A673 (cell line): ENCODE data around the gene YOD1.

Experiments used
- EZH2 ChIP-seq: fragments of 200-600 bp; sonication (generic); IDR thresholded peaks from 2 replicates; pipeline ENCODE4 v1.6.1; 2017; ENCODE audit warnings: borderline replicate concordance, low read depth, mild to moderate bottlenecking, mixed read lengths, antibody characterized with exemption, low read length; ENCODE audit not compliant: poor library complexity, severe bottlenecking
- TF ChIP-seq, protein P1 (sequence below): fragments of 300-800, 200-600 bp; sonication (generic); conservative IDR thresholded peaks from 2 replicates; pipeline ENCODE4 v1.5.1; 2017; ENCODE audit warnings: low read depth, mild to moderate bottlenecking, antibody characterized with exemption, low read length, moderate library complexity, mixed read lengths

DNA sequence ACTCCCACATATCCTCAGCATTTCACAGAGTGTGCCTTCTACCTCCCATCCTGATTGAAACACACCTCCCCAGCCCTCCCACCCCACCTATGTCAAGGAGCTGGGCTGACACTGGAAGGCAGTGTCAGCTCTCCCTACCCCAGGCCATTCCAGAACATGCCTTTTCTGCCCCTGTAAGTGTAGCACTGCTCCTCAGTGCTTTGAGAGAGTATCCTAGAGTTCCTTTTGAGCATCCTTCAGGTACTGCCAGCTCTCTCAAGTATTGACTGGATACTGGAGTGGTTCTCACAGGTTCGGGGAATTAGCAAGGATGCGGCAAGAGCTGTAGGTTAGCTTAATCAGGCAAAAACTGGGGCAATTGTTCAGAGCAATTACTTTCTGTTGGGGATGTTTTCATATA is 40.3 kb downstream of the YOD1 start:
- TF ChIP-seq, protein P1, sequence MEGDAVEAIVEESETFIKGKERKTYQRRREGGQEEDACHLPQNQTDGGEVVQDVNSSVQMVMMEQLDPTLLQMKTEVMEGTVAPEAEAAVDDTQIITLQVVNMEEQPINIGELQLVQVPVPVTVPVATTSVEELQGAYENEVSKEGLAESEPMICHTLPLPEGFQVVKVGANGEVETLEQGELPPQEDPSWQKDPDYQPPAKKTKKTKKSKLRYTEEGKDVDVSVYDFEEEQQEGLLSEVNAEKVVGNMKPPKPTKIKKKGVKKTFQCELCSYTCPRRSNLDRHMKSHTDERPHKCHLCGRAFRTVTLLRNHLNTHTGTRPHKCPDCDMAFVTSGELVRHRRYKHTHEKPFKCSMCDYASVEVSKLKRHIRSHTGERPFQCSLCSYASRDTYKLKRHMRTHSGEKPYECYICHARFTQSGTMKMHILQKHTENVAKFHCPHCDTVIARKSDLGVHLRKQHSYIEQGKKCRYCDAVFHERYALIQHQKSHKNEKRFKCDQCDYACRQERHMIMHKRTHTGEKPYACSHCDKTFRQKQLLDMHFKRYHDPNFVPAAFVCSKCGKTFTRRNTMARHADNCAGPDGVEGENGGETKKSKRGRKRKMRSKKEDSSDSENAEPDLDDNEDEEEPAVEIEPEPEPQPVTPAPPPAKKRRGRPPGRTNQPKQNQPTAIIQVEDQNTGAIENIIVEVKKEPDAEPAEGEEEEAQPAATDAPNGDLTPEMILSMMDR = no peak
- no peak for TF ChIP-seq EZH2
